Measurements from ENCODE around the gene AK5. TPM values are rescaled to one million over a fixed set of nuclear protein-coding genes. Genes with fewer than 3 reads are reported as not detected.

Gene AK5
- total RNA-seq, 4 donors from 2014 or later = 1.1 to 2.1 (median 1.2) TPM; not detected in 1

DNA sequence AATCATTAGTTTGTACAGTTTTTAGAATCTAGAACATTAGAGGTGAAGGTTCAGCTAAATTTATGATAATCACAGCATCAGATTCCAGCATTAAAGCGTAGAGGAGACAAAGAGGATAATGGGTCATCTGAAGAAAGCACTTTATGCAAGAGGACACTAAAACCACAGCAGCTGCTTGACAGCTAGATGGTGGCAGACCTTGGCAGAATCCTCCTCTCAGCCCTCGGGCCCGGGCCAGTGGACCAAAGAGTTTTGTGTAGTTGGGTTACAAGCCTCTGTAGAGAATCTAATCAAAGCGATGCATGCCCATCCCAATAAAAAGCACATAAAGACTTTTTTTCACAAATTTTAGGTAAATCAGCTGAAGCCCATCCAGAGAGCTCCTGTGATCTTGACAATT lies 59.4 kb downstream of the AK5 start:
- 87% methylated on average over 4 of the region's 4 CpGs for WGBS
- DNase-seq (ENCODE audit: low spot score in 2 of 2) = no peak
- TF ChIP-seq POLR2AphosphoS5 (IDR thresholded peaks at IDR 0.05) (no peak), EP300 (IDR thresholded peaks at IDR 0.05) (no peak), POLR2A (IDR thresholded peaks at IDR 0.05) (no peak)
- TF ChIP-seq, protein P1, sequence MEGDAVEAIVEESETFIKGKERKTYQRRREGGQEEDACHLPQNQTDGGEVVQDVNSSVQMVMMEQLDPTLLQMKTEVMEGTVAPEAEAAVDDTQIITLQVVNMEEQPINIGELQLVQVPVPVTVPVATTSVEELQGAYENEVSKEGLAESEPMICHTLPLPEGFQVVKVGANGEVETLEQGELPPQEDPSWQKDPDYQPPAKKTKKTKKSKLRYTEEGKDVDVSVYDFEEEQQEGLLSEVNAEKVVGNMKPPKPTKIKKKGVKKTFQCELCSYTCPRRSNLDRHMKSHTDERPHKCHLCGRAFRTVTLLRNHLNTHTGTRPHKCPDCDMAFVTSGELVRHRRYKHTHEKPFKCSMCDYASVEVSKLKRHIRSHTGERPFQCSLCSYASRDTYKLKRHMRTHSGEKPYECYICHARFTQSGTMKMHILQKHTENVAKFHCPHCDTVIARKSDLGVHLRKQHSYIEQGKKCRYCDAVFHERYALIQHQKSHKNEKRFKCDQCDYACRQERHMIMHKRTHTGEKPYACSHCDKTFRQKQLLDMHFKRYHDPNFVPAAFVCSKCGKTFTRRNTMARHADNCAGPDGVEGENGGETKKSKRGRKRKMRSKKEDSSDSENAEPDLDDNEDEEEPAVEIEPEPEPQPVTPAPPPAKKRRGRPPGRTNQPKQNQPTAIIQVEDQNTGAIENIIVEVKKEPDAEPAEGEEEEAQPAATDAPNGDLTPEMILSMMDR (IDR thresholded peaks at IDR 0.05) = no peak
- no peaks in the 10 kb centered on the region for H3K36me3 ChIP-seq
- H3K4me3 ChIP-seq = no peak overlapping the region
- H3K27me3 ChIP-seq = no peaks in the 10 kb centered on the region
- H3K27ac ChIP-seq = no peak overlapping the region
- H3K9me3 ChIP-seq = no peaks in the 10 kb centered on the region
- H3K4me1 ChIP-seq = no peaks in the 10 kb centered on the region

DNA sequence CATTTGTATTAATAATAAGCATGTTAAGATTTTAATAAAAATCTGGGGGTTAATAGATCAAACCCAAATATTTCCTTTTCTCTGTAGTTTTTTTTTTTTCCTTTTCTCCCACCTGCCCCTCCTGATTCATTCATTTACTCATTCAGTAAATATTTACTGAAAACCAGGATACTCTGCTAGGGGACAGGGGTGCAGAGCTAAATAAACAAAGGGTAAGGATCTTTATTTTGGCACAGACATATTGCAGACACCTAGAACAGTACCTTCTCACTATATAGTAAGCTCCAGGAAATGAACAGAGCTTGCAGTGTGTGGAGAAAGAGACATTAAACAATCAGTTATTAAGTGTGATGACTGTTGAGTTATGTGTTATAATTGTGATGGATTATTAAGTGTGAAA lies 60.9 kb downstream of the AK5 start:
- no peak for DNase-seq (ENCODE audit: low spot score in 2 of 2)
- Histone ChIP-seq H3K9me3 (no peaks in the 10 kb centered on the region), H3K27ac (no peak overlapping the region)

DNA sequence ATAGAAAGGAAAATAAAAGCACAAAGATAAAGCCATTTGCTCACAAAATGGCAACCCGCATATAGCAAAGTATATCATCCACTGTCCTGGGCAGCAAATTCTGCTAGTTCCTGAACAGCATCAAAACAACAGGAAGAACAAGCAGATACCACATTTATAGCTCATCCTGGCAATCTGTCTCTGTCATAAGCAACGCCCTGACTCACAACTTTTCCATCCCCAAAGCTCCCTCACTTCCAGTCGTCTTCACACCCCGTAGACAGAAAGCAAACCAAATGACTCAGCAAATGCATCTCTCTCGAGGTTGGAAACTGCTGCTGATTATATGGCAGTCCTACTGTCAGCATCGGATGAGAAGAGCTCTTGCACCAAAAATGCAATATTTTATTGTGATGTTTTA lies 65.8 kb downstream of the AK5 start:
- Histone ChIP-seq H3K27me3 (no peaks in the 10 kb centered on the region), H3K36me3 (no peaks in the 10 kb centered on the region), H3K9me3 (no peaks in the 10 kb centered on the region), H3K4me1 (no peaks in the 10 kb centered on the region), H3K4me3 (no peak overlapping the region), H3K27ac (no peak overlapping the region)
- WGBS = 55% methylated on average over 6 of the region's 6 CpGs
- DNase-seq (ENCODE audit: low spot score in 2 of 2) = no peak
- TF ChIP-seq POLR2A (IDR thresholded peaks at IDR 0.05) (no peak), EP300 (IDR thresholded peaks at IDR 0.05) (no peak), POLR2AphosphoS5 (IDR thresholded peaks at IDR 0.05) (no peak)
- TF ChIP-seq, protein P1 (IDR thresholded peaks at IDR 0.05) = no peak

More for the DNA sequence above, 60.9 kb downstream of the AK5 start:
- Histone ChIP-seq H3K4me3 (no peak overlapping the region), H3K36me3 (no peaks in the 10 kb centered on the region), H3K4me1 (no peaks in the 10 kb centered on the region), H3K27me3 (no peaks in the 10 kb centered on the region)
- TF ChIP-seq, protein P1 (IDR thresholded peaks at IDR 0.05) = no peak
- TF ChIP-seq POLR2AphosphoS5 (IDR thresholded peaks at IDR 0.05) = no peak
- TF ChIP-seq EP300 (IDR thresholded peaks at IDR 0.05) = no peak
- TF ChIP-seq POLR2A (IDR thresholded peaks at IDR 0.05) = no peak

DNA sequence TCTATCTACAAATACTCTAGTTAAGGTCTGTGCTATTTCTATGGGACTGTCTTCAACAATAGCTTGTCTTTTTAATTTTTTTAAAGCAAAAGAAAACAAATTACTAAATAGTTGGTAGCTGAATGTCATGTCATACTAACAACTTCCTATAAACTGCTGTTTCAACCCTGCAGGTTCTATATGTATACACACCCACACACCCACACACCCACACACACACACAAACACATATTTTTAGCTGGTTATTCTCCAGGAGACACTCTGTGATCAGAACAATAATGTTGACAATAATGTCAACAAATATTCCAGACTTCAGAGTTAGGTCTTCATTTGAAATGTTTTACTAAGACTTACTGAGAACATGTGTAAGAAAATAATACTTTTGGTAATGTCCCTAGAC lies 66.7 kb downstream of the AK5 start:
- DNase-seq (ENCODE audit: low spot score in 2 of 2) = no peak
- no peak overlapping the region for H3K27ac ChIP-seq
- TF ChIP-seq POLR2A (IDR thresholded peaks at IDR 0.05) (no peak), EP300 (IDR thresholded peaks at IDR 0.05) (no peak), POLR2AphosphoS5 (IDR thresholded peaks at IDR 0.05) (no peak)
- TF ChIP-seq, protein P1 (IDR thresholded peaks at IDR 0.05) = no peak
- H3K4me1 ChIP-seq = no peaks in the 10 kb centered on the region
- no peak overlapping the region for H3K4me3 ChIP-seq
- no peaks in the 10 kb centered on the region for H3K9me3 ChIP-seq
- H3K27me3 ChIP-seq = no peaks in the 10 kb centered on the region
- no peaks in the 10 kb centered on the region for H3K36me3 ChIP-seq

DNA sequence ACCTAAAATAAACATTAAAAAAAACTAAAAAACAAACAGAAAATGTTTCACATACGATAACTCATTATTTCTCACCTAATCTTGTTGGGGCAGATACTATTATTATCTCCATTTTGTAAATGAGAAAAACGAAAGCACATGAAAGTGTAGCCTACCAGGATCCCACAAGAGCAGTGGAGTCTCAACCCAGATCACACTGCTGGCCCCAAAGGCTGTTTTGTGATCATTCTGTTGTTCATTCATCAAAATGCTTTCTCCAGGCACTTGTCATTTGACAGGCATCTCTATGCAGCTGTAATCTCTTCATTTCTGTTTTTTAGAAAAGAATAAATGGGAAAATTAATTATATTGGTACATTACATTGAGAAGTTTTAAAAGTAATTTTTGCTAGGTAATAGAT lies 67.5 kb downstream of the AK5 start:
- 80% methylated on average over 2 of the region's 2 CpGs for WGBS
- DNase-seq (ENCODE audit: low spot score in 2 of 2) = no peak
- no peaks in the 10 kb centered on the region for H3K9me3 ChIP-seq
- H3K27me3 ChIP-seq = no peaks in the 10 kb centered on the region
- H3K27ac ChIP-seq = no peak overlapping the region
- no peaks in the 10 kb centered on the region for H3K36me3 ChIP-seq
- TF ChIP-seq POLR2AphosphoS5 (IDR thresholded peaks at IDR 0.05) (no peak), POLR2A (IDR thresholded peaks at IDR 0.05) (no peak), EP300 (IDR thresholded peaks at IDR 0.05) (no peak)
- TF ChIP-seq, protein P1 (IDR thresholded peaks at IDR 0.05) = no peak
- H3K4me1 ChIP-seq = no peaks in the 10 kb centered on the region
- no peak overlapping the region for H3K4me3 ChIP-seq

All from suprapubic skin (tissue), 4 donors.